ENCODE data around the gene TPST2. TPM values are rescaled to one million over a fixed set of nuclear protein-coding genes. Genes with fewer than 3 reads are reported as not detected.

Gene TPST2
- total RNA-seq, 1 experiment from 2014 or later, result 11.8 TPM

DNA sequence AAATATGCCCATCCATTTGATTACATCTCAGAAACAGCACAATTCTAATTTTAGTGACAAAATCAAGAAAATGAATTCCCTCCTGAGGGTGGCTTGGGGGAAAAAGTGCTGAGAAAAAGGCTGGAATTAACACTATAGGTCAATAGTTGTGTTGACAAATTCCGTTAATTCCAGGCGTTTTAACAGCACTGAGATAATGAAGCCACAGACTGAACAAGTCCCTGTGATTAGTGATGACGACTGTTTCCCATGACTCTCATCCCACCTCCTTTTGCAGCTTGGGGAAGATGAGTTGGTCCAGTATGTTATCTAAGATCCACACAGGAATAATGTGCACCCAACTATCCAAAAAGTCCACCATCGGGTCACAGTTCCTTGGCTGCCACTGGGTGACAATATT is 93.5 kb downstream of the TPST2 start:
- DNase-seq (ENCODE audit: low read depth, low spot score) (no peak), ATAC-seq (no peak)
- intact Hi-C loops (cut with micrococcal nuclease), result no loop called here
- H3K4me2 ChIP-seq (ENCODE audit: low read length), result no peak overlapping the region
- no peaks in the 10 kb centered on the region for H3K27me3 ChIP-seq (ENCODE audit: insufficient read depth, low read length)
- H3K4me3 ChIP-seq (replicated peaks in 1 of 2; ENCODE audit: low read depth in 1 of 2, low read length in 2 of 2), result no peak overlapping the region
- H2AFZ ChIP-seq (ENCODE audit: low read depth, low read length, poor library complexity, severe bottlenecking), result no peak overlapping the region
- no peak for TF ChIP-seq YY1 (IDR thresholded peaks at IDR 0.05; ENCODE audit: extremely low read depth, insufficient replicate concordance, low read depth, low read length)
- TF ChIP-seq TCF7L2 (IDR thresholded peaks at IDR 0.05; ENCODE audit: borderline replicate concordance, extremely low read depth, insufficient read depth, insufficient read length), result no peak
- no peak for TF ChIP-seq JUND (IDR thresholded peaks at IDR 0.05)
- TF ChIP-seq EGR1 (IDR thresholded peaks at IDR 0.05; ENCODE audit: low read depth), result no peak
- TF ChIP-seq SRF (IDR thresholded peaks at IDR 0.05; ENCODE audit: low read depth), result no peak
- no peak for TF ChIP-seq SP1 (IDR thresholded peaks at IDR 0.05; ENCODE audit: low read depth)
- no peak for TF ChIP-seq POLR2A (IDR thresholded peaks at IDR 0.05; ENCODE audit: borderline replicate concordance, extremely low read depth, insufficient read depth, insufficient read length)
- TF ChIP-seq EZH2 (IDR thresholded peaks at IDR 0.05), result no peak
- no peak for TF ChIP-seq CEBPB (IDR thresholded peaks at IDR 0.05; ENCODE audit: low read depth)
- TF ChIP-seq MAX (IDR thresholded peaks at IDR 0.05), result no peak
- no peak for TF ChIP-seq ELF1 (IDR thresholded peaks at IDR 0.05; ENCODE audit: borderline replicate concordance, low read depth)
- TF ChIP-seq ZNF274 (IDR thresholded peaks at IDR 0.05; ENCODE audit: low read depth, low read length), result no peak
- no peak for TF ChIP-seq POLR2AphosphoS5 (IDR thresholded peaks at IDR 0.05; ENCODE audit: low read depth, low read length)
- no peak for TF ChIP-seq SIN3A (IDR thresholded peaks at IDR 0.05; ENCODE audit: low read depth)
- TF ChIP-seq CBX3 (IDR thresholded peaks at IDR 0.05; ENCODE audit: low read depth), result no peak
- TF ChIP-seq, protein P1, sequence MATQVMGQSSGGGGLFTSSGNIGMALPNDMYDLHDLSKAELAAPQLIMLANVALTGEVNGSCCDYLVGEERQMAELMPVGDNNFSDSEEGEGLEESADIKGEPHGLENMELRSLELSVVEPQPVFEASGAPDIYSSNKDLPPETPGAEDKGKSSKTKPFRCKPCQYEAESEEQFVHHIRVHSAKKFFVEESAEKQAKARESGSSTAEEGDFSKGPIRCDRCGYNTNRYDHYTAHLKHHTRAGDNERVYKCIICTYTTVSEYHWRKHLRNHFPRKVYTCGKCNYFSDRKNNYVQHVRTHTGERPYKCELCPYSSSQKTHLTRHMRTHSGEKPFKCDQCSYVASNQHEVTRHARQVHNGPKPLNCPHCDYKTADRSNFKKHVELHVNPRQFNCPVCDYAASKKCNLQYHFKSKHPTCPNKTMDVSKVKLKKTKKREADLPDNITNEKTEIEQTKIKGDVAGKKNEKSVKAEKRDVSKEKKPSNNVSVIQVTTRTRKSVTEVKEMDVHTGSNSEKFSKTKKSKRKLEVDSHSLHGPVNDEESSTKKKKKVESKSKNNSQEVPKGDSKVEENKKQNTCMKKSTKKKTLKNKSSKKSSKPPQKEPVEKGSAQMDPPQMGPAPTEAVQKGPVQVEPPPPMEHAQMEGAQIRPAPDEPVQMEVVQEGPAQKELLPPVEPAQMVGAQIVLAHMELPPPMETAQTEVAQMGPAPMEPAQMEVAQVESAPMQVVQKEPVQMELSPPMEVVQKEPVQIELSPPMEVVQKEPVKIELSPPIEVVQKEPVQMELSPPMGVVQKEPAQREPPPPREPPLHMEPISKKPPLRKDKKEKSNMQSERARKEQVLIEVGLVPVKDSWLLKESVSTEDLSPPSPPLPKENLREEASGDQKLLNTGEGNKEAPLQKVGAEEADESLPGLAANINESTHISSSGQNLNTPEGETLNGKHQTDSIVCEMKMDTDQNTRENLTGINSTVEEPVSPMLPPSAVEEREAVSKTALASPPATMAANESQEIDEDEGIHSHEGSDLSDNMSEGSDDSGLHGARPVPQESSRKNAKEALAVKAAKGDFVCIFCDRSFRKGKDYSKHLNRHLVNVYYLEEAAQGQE (IDR thresholded peaks at IDR 0.05; ENCODE audit: low read depth), result no peak
- no peak for TF ChIP-seq ZFX (IDR thresholded peaks at IDR 0.05)
- RAD21 ChIA-PET (ENCODE audit: low non-redundant PET in 1 of 2, low total read pairs in 2 of 2, uncharacterized antibody in 2 of 2, unreplicated experiment in 2 of 2), result no interaction called here
- peaks cover 9% of the 10 kb centered on the region; the same call in 1 of the 2 replicates for H3K79me2 ChIP-seq (ENCODE audit: insufficient read depth, low read length)
- H3K9me3 ChIP-seq (ENCODE audit: control insufficient read depth in 1 of 2, insufficient read depth in 1 of 2, low read depth in 1 of 2, low read length in 2 of 2), result no peaks in the 10 kb centered on the region
- peaks cover 49 to 59% of the 10 kb centered on the region in 2 experiments for H3K36me3 ChIP-seq (ENCODE audit: control insufficient read depth in 1 of 2, insufficient read depth in 2 of 2, low read length in 2 of 2)
- CTCF ChIA-PET, result no interaction called here
- no peaks in the 10 kb centered on the region for H3K9me2 ChIP-seq (ENCODE audit: insufficient read depth)
- no peaks in the 10 kb centered on the region for H4K20me1 ChIP-seq (ENCODE audit: insufficient read depth)
- no peaks in the 10 kb centered on the region for H3K4me1 ChIP-seq (ENCODE audit: control insufficient read depth in 1 of 2, insufficient read depth in 2 of 2, low read length in 2 of 2)
- H3K27ac ChIP-seq (ENCODE audit: low read depth, low read length), result no peak overlapping the region
- POLR2A ChIA-PET, result no interaction called here
- H3K9ac ChIP-seq (ENCODE audit: low read length), result no peak overlapping the region
- BruUV-seq (replicated peaks), result no TSS peak

Measured in HCT116 (cell line).